ENCODE measurements around the gene TBXAS1.
A peak's percentile ranks its signal among the peaks of the same experiment; 100 is the strongest.

TBXAS1 gene

GRCh38 chr7:139829025-139829774 is at the start of gene TBXAS1:
Gene TBXAS1 (plus strand): TSS chr7:139829264. CDS start chr7:139829391, 127 bp downstream.
- DNase-seq, result no peak

- no peak for DNase-seq
These were observed 46.1 kb upstream of the TBXAS1 start for GRCh38 chr7:139782932-139783331.

GRCh38 chr7:139783647-139784385 is 45.2 kb upstream of the TBXAS1 start:
- no peak for DNase-seq

- no peak for DNase-seq
These were observed 44.4 kb upstream of the TBXAS1 start for GRCh38 chr7:139784648-139785047.

- no peak for DNase-seq
These were observed 37.7 kb upstream of the TBXAS1 start for GRCh38 chr7:139791316-139791715.

GRCh38 chr7:139797607-139798006 is 31.5 kb upstream of the TBXAS1 start:
- DNase-seq, result no peak

- no peak for DNase-seq
These were observed 30.8 kb upstream of the TBXAS1 start for GRCh38 chr7:139798221-139798620.

GRCh38 chr7:139798892-139799291 is 30.2 kb upstream of the TBXAS1 start:
- DNase-seq, result no peak

GRCh38 chr7:139799586-139799985 is 29.5 kb upstream of the TBXAS1 start:
- no peak for DNase-seq

GRCh38 chr7:139804571-139804970 is 24.5 kb upstream of the TBXAS1 start:
- DNase-seq, result no peak

GRCh38 chr7:139807009-139807408 is 22.1 kb upstream of the TBXAS1 start:
- DNase-seq, result no peak

- DNase-seq, result peak; percentile 2
These were observed 20.6 kb upstream of the TBXAS1 start for GRCh38 chr7:139808427-139808826.

GRCh38 chr7:139808846-139809442 is 20.1 kb upstream of the TBXAS1 start:
- DNase-seq, result no peak

- peak; percentile 32 for DNase-seq
These were observed 18.0 kb upstream of the TBXAS1 start for GRCh38 chr7:139811066-139811465.

GRCh38 chr7:139813151-139813550 is 15.9 kb upstream of the TBXAS1 start:
- no peak for DNase-seq

- DNase-seq, result no peak
These were observed 15.4 kb upstream of the TBXAS1 start for GRCh38 chr7:139813689-139814088.

- no peak for DNase-seq
These were observed 11.8 kb upstream of the TBXAS1 start for GRCh38 chr7:139817249-139817648.

- no peak for DNase-seq
These were observed 9.0 kb upstream of the TBXAS1 start for GRCh38 chr7:139820089-139820488.

- DNase-seq, result no peak
These were observed 7.5 kb upstream of the TBXAS1 start for GRCh38 chr7:139821349-139822105.

- DNase-seq, result no peak
These were observed 6.2 kb upstream of the TBXAS1 start for GRCh38 chr7:139822855-139823254.

- DNase-seq, result no peak
These were observed 5.0 kb upstream of the TBXAS1 start for GRCh38 chr7:139823959-139824521.

- no peak for DNase-seq
These were observed 3.3 kb upstream of the TBXAS1 start for GRCh38 chr7:139825666-139826290.
